ENCODE measurements around the gene FKBP9. TPM values are rescaled to one million over a fixed set of nuclear protein-coding genes. Genes with fewer than 3 reads are reported as not detected.
"Not testable (repeated sequence)": the region's sequence is repeated elsewhere in the genome, so short reads cannot be mapped to it uniquely, and the experiment has no call there.

Gene FKBP9, protein sequence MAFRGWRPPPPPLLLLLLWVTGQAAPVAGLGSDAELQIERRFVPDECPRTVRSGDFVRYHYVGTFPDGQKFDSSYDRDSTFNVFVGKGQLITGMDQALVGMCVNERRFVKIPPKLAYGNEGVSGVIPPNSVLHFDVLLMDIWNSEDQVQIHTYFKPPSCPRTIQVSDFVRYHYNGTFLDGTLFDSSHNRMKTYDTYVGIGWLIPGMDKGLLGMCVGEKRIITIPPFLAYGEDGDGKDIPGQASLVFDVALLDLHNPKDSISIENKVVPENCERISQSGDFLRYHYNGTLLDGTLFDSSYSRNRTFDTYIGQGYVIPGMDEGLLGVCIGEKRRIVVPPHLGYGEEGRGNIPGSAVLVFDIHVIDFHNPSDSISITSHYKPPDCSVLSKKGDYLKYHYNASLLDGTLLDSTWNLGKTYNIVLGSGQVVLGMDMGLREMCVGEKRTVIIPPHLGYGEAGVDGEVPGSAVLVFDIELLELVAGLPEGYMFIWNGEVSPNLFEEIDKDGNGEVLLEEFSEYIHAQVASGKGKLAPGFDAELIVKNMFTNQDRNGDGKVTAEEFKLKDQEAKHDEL
- 100 to 1,000 TPM; 135 to 157 (median 150) TPM for polyA plus RNA-seq (ENCODE audit: insufficient read length in 4 of 4)

- peak in 3 of 4 donors; percentile 75 to 78 (median 78) for DNase-seq (ENCODE audit: low read depth in 4 of 4, low spot score in 3 of 4)
Measured at GRCh38 chr7:32957326-32958045, at the start of gene FKBP9. Gene FKBP9, plus strand, starts transcription at chr7:32957440. Its CDS starts 134 bp downstream, at chr7:32957574.

DNA sequence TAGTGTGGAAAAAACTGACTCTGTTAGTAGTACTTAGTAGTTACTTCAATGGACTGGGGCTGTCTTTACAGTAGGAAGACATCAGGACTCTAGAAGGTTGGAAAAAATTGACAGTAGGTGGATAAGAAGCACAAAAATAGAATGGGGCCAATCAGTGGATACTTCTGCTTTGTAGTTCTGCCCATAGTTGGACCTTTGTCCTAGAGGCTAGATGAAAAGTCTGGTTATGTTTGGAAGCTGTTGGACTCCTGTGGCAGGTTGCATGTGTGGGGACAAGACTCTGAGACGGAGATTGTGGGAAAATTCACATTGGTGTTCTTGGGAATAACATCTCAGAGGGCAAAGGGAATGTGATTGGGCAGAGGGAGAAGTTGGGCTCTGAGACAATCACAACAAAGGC lies 47.0 kb upstream of the FKBP9 start:
- DNase-seq (ENCODE audit: low read depth in 4 of 4, low spot score in 3 of 4) = no peak

GRCh38 chr7:32914184-32914583 lies 43.1 kb upstream of the FKBP9 start:
- no peak for DNase-seq (ENCODE audit: low read depth in 4 of 4, low spot score in 3 of 4)

- no peak for DNase-seq (ENCODE audit: low read depth in 4 of 4, low spot score in 3 of 4)
Measured at GRCh38 chr7:32915041-32915536, 42.2 kb upstream of the FKBP9 start.

DNA sequence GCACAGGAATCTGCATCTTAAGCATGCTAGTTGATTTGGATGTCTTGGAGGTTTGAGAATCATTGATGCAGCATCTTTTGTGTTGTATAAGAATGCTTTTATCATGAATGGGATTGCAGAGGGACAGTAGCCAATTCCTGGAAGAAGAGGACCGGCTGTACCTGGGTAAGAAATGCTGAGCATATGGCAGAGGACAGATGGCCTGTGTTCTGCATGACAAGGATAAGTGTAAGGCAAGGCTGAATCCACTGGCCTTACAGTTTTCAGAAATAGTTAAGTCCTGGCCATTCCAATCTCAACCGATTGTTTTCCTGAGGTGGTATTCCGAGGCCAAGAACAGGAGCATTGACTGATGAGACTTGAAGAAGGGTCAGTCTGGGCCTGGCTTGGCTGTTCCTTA lies 41.2 kb upstream of the FKBP9 start:
- no peak for DNase-seq (ENCODE audit: low read depth in 4 of 4, low spot score in 3 of 4)

DNA sequence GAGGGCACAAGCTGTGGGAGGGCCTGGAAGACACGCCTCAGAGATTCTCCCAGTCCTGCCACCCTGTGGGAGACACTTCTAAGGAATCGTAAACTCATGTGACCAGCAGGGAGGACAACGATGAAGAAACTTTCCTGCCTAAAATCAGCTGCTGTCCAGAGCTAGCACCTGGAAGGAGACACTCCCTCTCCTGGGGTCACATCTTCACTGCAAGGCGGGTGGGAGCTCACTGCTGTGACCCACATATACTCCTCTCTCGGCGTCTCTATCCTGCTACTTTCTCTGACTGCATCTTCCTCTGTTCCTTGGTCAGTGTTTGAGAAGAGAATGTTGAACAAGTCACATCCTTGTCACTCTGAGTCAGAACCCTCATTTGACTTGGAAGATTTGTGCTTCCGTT lies 40.2 kb upstream of the FKBP9 start:
- not testable (repeated sequence) for DNase-seq (ENCODE audit: low read depth in 4 of 4, low spot score in 3 of 4)

DNA sequence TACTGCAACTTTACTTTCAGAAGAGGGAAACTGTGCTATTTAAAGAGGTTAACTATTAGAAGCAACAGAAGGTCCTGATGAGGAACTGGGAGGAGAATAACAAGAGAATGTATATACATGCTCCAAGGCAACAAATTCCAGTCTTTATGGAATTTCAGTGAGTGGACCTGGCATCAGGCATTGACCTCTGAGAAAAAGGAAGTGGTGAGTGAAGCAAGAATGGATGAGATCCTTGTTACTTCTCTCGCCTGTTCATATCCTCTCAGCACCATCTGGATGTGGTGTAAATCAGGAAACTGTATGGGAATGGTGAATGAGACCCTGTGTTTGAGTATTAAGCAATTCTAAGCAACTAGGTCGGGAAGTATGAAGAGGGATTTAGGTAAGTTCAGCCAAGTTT lies 35.3 kb upstream of the FKBP9 start:
- no peak for DNase-seq (ENCODE audit: low read depth in 4 of 4, low spot score in 3 of 4)

- no peak for DNase-seq (ENCODE audit: low read depth in 4 of 4, low spot score in 3 of 4)
Measured at GRCh38 chr7:32928785-32929298, 28.4 kb upstream of the FKBP9 start.

GRCh38 chr7:32929430-32930143 lies 27.7 kb upstream of the FKBP9 start:
- no peak for DNase-seq (ENCODE audit: low read depth in 4 of 4, low spot score in 3 of 4)

GRCh38 chr7:32930378-32930777 lies 26.9 kb upstream of the FKBP9 start:
- DNase-seq (ENCODE audit: low read depth in 4 of 4, low spot score in 3 of 4) = no peak

- DNase-seq (ENCODE audit: low read depth in 4 of 4, low spot score in 3 of 4) = no peak
Measured at GRCh38 chr7:32935558-32935957, 21.7 kb upstream of the FKBP9 start.

GRCh38 chr7:32936689-32937088 lies 20.6 kb upstream of the FKBP9 start:
- no peak for DNase-seq (ENCODE audit: low read depth in 4 of 4, low spot score in 3 of 4)

DNA sequence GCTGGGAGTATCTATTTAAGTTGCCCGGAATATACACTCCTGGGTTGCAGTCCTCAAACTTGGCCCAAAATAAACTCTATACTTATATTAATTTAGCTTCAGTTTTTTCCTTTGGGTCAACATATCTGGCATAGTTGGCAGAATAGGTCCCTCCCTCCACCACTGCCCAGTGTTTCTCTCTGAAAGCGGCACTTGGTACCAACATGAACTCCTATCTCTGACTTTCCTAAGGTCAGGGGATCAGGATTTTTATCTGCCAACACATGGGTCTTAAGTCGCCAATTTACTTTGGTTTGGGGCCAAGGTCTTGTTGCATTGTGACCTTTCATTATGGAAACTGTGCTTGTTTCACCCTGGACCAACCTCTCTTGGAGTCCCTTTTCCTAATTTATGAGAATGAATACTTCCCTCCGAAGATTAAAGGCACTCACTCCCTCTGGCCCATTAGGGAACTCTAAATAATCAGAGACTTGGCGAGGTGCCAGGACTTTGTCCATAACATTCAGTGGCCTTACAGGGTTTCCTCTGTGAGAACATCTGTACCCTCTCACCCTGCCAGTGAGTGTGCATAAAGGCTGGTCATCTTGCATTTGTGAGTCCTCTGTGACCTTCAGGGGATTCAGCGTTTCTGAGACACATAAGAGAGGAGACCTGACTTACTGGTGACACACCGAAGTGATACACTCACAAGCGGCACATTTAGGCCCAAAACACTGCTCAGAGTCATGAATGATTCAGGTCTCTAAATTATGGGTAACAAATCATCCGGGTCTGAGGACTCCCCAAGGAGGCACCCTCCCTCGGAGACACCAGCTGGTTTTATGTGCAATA lies 19.7 kb upstream of the FKBP9 start:
- peak in 3 of 4 donors; percentile 33 to 57 (median 34) for DNase-seq (ENCODE audit: low read depth in 4 of 4, low spot score in 3 of 4)

GRCh38 chr7:32941181-32941580 lies 16.1 kb upstream of the FKBP9 start:
- no peak for DNase-seq (ENCODE audit: low read depth in 4 of 4, low spot score in 3 of 4)

DNA sequence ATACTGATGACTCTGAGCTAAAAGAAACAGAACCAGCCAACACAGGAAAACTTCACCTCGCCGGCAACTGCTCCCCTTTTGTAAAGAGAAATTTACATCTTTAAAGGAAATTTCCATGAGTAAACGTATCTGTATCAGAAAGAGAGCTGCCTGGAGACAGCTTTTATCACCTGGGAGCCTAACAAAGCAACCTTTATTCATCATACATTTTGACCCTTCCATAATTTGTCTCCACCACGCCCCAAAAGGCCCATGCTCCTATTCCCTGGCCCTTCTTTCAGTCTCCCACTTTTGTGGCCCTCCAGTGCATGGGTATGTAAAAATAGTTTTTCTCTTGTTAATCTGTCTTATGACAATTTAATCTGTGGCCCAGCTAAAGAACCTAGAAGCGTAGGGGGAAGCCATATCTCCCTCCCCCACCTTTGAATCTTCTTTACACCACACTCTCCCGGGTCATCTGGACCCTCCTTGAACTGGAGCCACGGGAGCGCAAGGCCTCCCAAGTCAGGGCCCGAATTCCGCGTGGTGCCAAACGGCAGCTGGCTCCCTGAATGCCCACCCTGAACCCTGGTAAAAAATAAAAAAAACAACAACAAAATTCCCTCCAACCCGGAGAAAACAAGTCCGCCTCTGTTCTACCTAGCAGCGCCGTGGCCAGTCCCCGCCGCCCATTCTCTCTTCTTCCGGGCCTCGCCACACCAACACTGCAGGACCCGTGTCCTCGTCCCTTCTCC lies 15.4 kb upstream of the FKBP9 start:
- DNase-seq (ENCODE audit: low read depth in 4 of 4, low spot score in 3 of 4) = peak in 1 of 4 donors; percentile 36

DNA sequence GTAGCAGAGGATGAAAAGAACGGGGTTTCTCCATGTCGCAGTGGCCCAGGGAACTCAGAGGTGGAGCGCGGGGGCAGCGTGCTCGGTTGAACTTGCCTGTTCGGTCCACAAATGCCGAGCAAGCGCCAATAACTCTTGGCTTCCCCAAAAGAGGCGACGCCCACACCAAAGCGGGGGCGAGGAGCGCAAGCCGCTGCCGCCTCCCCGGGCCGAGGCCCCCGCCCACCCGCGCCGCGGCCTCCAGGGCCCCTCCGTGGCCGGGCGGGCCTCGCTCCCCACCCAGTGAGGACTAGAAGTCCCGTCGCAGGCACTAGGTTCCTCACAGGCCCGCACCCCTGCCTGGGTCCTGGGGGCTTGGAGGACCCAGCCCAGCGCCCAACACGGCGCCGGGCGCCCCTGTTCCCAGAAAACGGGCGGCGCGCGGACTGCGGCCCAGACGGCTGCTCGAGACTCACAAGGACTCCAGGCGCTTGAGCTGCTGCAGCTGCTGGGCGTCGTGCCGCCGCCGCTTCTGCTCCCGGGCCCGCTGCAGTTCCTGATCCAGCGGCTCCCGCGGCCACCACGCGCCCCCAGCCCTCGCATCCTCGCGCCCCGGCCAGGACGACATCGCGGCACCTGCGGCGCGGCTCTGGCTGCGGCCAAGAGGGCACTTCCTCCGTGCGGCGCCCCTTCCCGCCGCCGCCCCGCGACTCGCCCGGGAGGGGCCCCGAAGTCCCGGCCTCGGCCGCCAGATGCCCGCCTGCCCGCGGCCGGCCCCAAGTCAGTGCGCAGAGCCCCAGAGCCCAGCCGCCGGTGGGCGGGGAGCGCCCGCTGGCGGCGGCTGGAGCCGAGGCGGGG lies 14.6 kb upstream of the FKBP9 start:
- DNase-seq (ENCODE audit: low read depth in 4 of 4, low spot score in 3 of 4) = peak in 3 of 4 donors; percentile 53 to 69 (median 60)

DNA sequence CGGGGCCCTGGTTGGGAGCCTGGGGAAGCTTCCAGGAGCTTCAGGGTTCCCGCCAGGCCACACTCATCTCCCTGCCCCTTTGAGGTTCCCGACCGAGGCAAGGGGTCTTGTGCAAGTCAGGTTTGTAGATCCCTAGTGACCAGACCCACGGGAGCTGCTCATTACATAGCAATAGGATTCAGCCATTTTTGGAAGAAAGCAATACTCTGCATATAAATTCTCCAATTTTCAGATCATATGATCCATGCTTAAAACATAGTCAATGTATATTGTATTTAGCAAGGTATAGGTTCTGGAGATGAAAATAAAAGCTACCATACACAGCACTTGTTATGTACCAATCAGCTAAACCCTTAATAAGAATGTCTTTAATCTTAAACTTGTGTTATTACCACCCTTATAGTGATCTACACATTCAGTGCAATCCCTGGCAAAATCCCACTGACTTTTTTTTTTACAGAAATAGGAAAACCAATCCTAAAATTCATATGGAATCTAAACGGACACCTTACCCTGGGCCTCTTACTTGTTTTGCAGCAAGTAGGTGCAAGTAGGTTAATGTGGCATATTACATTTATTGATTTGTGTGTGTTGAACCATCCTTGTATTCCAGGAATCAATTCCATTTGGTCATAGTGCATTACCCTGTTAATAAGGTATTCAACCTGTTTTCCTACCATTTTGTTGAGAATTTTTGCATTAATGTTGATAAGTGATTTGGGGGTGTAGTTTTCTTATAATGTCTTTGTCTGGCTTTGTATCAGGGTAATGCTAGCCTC lies 13.8 kb upstream of the FKBP9 start:
- peak in 1 of 4 donors; percentile 63 for DNase-seq (ENCODE audit: low read depth in 4 of 4, low spot score in 3 of 4)
